T-helper 1 cell treated with Interleukin-12 subunit alpha and Interleukin-12 subunit beta and Interleukin-4 antibody, amounts not matched to agents 30 ng/mL and 1 ng/mL, for 36 hours (primary cell): Measurements from ENCODE around the gene ZFP90. TPM values are rescaled to one million over a fixed set of nuclear protein-coding genes. Genes with fewer than 3 reads are reported as not detected.
"Not testable (repeated sequence)": the region's sequence is repeated elsewhere in the genome, so short reads cannot be mapped to it uniquely, and the experiment has no call there.

ENCODE experiments used
- intact Hi-C: fragments of 100-400 bp; cut with micrococcal nuclease; formaldehyde crosslinking; loops from one replicate; pipeline ENCODE4 v1.15.1; 2024
- total RNA-seq: library from RNA; stranded (reverse); gene quantifications from 2 replicates; pipeline ENCODE4 v1.2.3, GENCODE V29; 2022

Gene ZFP90
- total RNA-seq, 1 donor from 2014 or later: 30.8 TPM

DNA sequence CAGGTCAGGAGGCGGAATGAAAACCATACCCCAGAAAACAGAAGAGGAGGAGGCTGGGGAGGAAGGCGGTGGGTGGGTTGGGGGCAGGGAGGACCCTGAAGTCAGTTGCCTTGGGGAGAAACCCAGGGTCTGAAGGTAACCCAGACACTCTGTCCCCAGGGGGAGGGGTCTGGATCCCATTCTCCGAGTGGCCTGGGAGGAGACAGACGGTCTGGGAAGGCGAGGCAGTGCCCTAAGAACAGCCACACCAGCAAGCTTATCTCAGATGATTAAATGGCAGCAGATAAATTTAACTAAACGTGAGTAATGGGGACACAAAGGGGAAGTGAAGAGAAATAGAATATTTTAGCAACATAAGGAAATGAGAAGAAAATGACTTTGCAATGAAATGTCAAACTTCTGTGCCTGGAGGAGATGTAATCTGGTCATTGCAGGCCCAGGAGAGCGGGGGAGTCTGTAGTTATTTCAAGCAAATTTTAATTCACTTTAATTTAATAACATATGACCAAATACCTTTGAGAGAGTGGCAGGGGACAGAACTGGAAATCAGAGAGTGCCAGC is 21.4 kb upstream of the ZFP90 start:
- intact Hi-C loops: no loop called here

DNA sequence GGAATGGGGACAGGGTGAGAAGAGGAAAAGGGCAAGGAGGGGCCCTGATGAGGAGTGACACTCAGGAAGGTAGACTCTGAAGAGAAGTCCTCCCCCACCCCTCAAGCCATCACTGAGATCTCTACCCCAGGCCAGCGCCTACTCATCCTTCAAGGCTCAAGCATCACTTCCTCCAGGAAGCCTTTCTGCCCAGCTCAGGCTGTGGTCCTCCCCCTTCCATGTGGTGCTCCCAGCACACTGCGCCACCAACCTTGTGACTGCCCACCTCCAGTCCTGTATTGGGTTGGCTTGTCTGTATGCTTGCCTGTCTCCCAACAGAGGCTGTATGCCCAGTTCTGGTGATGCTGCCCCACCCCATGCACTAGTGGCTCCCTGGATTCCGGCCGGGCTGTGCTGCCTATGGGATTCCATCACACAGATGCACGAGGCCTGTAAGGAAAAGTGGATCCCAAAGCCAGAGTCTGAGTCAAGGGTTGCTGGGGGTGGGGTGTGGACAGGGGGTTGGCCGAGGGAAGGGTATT is 19.8 kb upstream of the ZFP90 start:
- intact Hi-C loops: no loop called here

DNA sequence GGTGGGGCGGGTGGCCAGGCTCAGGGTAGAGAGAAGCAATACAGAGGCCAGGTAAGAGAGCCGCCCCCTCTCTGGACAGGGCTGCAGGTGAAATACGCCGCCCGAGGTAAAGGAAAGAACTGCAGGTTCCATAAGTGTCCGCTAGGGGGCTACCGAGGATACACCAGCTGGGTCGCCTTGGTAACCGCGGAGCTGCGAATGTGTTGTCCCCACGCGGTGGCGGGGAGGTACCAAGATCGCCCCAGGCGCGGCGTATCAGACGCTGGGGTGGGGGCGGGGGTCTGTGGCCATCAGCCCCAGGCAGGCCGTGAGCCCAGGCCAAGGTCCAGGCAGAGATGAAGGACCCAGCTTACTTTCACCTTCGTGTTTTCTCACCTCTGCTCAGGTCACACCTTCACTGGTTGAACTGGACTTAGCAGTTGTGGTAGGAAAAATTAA is 18.4 kb upstream of the ZFP90 start:
- intact Hi-C loops: loop anchor here (1.0 to 5.0 kb wide), 5 partner anchors 8 to 322 kb away; partner anchors contain the start of genes ESRP2, SLC7A6OS, SMPD3 and TANGO6

DNA sequence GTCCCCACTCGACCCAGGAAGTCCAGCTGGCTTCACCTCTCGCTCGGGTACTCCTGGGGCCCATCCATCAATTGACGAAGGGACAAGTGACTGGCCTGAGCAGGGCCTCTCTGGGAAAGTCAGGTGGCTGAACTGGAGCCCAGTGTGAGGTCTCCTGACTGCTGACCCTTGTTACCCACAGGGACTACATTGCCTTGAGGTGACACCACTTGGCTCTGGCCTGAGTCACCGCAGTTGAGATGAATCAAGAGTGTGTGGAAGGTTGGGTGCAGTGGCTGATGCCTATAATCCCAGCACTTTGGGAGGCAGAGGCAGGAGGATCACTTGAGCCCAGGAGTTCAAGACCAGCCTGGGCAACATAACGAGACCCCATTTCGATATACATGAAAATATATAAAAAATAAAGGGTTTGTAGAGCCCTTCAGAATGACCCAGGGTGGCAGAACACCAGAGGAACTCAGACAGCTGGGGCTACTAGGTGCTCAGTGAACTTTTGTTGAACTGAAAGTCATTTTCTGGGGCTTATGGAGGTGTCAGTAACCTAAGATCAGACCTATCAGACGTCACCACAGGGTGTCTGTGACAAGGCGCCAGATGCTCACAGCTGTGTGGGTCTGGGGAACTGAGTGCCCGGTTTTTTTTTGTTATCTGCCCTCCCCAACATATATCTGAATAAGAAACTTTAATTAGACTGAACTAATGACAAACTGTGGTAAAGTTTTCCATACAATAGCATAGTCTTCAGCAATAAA is 14.8 kb upstream of the ZFP90 start:
- intact Hi-C loops: loop anchor here (5.0 kb wide), 1 partner anchor 287 kb away; the partner anchor contains the start of gene ESRP2

DNA sequence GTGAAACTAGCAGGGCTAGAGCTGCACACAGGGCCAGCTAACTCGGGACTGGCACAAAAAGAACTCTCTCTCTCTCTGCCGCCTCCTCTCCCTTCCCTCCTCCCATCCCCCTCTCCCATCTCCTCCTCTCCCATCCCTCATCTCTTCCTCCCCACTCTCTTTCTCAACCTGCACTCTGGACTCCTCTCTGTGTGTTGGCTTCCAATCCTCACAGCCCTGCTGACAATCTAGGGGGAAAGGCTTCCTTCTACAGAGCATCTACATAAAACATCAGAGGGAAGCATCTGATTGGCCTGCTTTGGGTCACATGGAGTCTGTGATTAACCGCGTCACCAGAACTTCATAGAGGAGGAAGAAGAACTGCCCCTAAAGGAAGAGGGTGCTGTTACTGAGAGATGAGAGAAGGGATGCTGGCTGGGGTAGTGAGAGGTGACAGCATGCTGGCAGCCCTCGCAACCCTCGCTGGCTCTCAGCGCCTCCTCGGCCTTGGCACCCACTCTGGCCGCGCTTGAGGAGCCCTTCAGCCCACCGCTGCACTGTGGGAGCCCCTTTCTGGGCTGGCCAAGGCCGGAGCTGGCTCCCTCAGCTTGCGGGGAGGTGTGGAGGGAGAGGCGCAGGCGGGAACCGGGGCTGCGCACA is 12.8 kb upstream of the ZFP90 start:
- intact Hi-C loops: no loop called here

DNA sequence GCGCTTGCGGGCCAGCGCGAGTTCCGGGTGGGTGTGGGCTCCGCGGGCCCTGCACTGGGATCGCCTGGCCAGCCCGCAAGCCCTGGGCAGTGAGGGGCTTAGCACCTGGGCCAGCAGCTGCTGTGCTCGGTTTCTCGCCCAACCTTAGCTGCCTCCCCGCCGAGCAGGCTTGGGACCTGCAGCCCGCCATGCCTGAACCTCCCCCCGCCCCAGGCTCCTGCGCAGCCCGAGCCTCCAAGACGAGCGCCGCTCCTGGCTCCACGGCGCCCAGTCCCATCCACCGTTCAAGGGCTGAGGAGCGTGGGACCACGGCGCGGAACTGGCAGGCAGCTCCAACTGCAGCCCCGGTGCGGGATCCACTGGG is 12.3 kb upstream of the ZFP90 start:
- intact Hi-C loops: no loop called here

DNA sequence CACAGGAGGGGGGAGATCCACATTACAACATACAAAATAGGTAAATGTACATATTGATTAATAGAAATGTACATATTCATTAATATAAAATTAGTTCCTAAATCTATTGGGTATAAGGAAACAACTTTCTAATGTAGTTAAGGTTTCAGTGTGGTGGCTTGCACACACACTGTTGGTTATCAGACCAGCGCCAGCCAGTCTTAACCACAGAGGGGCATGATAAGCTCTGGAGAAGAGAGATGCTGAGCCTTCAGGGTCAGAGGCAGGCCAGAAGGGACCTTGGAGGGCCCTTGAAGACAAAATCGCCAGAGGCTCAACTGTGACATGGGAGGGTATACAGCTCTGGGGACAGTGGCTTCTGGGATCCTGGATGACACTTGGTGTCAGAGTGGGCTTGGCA is 10.9 kb upstream of the ZFP90 start:
- intact Hi-C loops: loop anchor here (1.0 to 2.0 kb wide), 7 partner anchors 8 to 596 kb away; partner anchors contain the start of genes HAS3 and TANGO6

DNA sequence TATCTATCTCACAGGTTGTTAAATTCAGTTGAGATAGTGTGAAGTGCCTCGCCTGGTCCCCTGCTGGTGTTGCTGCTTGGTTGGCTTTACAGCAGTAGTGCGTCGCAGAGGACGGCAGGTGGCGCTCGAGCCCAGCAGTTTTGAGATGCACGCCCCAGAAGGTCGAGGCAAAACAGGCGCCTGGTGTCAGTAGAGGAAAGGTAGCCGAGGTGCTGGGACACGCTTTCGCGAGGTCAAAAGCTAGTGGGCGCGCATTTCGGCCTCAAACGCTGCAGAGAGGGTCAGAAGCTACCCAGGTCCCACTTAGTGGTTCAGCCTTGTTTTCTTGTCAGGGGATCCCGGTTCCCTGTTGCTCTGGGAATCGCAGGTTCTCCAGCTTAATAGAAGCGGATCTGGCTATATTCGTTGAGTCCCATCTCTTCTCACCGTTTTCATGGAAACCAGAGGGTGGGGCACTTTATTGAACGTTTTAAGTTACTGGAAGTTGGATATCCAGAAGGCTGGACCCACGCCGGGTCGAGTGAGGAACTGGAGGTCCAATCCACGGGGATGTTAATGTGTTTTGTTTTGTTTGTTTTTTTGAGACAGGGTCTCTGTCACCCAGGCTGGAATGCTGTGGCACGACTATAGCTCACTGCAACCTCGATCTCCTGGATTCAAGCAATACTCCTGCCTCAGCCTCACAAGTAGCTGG is 10.3 kb upstream of the ZFP90 start:
- intact Hi-C loops: loop anchor here (1.0 to 2.0 kb wide), 7 partner anchors 9 to 595 kb away; partner anchors contain the start of genes HAS3 and TANGO6

DNA sequence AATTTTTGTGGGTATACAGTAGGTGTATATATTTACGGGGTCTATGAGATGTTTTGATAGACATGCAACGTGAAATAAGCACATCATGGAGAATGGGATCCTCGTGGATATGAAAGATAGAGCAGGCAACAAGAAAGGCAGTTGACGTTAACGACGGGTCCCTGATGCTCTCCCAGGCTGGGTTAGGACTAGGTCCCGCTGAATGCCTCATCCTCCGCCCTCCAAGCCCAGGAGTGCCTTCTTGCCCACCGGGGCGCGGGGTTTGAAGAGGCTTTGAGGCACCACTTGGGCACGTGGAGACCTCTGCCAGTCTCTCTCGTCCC is 9.5 kb upstream of the ZFP90 start:
- intact Hi-C loops: loop anchor here (2.0 kb wide), 1 partner anchor 63 kb away; no protein-coding TSS in a partner anchor

DNA sequence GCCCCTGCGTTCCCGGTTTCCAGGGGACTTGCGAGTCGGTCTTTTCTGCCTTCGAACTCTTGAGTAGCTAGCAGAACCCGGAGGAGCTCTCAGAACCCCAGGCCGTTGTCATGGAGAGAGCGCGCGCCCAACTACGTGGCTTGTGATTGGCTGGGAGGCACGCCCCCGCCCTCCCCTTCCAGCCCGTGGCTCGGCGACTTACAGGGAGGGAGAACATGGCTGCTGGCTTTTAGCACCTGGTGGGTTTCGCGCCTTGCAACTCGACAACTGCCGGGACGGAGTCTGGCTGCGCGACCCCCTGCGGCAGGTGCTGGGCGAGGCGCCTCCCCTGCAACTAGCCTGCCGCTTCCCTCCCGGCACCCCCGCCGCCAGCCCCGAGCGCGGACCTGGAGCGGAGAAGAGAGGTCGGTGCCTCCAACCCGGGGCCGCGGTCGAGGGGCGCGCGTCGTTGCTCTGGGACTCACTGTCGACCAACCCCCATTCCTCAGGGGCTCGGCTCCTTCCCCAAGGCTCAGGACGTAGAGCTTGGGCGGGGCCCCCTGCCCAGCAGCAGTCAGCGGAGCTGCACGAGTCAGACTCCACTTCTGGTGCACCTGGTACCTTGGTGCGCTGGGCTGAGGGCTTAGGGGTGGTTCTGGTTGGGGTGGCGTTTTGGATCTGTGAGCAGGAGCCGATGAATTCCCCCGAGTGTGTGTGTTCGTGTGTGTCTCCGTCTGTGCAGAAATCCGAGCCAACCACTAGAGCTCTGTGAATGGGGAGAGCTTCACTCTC is 9.0 kb upstream of the ZFP90 start:
- intact Hi-C loops: loop anchor here (1.0 to 2.0 kb wide), 4 partner anchors 9 to 757 kb away; partner anchors contain the start of genes SMPD3 and ZFP90

DNA sequence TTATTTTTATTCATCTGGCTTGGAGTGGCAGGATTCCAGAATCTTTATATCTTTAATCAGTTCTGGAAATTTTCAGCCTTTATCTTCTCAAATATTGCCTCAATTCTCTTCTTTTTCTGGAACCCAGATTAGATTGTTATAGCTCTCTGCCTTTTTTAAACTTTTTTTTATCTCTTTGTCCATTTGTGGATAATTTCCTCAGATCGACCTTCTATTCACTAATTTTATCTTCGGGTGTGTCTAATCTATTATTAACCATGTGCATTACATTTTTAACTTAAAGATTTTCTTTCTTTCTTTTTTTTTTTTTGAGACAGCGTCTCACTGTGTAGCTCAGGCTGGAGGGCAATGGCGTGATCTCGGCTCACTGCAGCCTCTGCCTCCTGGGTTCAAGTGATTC is 5.2 kb upstream of the ZFP90 start:
- intact Hi-C loops: no loop called here

DNA sequence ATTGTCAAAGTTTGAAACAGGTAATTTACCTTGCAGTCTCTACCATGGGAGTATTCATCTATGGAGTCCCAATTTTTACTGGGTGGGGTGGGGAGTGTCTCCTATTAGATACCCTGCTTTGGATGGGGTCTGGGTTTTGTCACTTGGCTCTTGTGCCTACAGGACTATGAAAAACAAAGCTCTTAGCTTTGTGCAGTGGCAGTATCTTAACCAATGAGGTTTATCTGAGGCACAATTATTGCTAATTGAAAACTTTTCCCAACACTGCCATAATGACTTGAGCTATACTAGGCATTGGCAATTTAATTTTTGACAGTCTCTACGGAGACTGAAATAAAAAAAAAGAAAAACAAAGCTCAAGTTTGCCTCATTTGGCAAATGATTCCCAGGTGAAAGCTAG is 3.8 kb upstream of the ZFP90 start:
- intact Hi-C loops: no loop called here

DNA sequence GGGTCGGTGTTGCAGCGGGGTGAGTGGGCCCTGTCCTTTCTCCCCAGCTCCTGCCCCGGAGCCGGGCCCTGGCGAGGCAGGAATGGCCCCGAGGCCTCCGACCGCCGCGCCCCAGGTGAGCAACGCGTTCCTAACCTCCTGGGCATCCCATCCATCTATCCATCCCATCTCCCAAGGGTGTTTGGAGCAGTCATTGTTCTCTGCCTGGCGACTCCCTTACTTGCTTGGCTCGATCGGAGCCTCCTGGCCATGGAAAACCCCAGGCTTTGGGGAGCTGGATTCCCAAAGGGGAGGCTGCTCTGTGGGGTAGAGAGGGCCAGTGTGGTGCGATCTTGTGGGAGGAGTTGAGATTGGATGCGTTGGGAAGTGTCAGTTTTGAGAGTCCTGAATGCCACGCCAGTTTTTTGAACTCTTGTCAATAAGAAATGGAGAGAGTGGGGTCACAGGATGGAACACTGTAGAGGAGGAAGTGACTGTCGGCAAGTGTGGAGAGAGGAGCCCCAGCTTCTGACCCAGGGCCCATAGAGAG is 684 bp downstream of the ZFP90 start:
- intact Hi-C loops: loop anchor here (1.0 to 2.0 kb wide), 4 partner anchors 9 to 772 kb away; partner anchors contain the start of genes CHTF8, SNTB2, UTP4 and VPS4A

DNA sequence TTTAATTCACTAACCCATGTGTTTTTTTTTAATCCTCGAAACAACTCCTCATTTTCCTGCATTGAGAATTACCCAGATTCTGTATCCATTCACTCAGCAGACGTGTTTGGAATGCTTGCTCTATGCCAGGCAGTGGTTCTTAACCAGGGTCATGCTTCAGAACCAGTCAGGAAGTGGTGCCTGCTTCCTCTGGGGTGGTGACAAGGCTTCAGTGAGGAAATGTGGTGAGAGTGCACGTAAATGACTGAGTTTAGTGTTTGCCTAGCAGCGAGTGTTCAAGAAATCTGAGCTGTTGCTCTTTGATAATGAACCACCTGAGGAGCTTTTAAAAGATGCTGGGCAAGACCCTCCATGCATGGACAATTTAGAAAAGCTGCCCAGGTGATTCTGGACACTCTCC is 9.9 kb downstream of the ZFP90 start:
- intact Hi-C loops: no loop called here

DNA sequence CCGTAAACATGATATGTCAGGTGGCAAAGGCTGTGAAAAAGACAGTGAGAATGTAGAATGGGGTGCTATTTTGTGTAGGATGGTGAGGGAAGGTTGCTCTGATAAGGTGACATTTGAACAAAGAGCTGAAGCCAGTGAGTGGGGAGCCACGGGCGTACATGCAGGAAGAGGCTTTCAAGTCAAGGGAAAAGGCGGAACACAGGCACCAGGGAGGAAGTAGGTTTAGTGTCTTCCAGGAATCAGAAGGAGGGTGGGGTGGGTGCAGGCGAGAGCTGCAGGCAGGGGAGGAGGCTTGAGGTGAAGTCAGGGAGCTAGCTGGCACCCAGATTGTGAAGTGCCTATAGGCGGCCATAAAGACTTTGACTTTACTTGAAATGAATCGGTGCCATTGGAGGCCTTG is 14.1 kb downstream of the ZFP90 start:
- intact Hi-C loops: no loop called here

DNA sequence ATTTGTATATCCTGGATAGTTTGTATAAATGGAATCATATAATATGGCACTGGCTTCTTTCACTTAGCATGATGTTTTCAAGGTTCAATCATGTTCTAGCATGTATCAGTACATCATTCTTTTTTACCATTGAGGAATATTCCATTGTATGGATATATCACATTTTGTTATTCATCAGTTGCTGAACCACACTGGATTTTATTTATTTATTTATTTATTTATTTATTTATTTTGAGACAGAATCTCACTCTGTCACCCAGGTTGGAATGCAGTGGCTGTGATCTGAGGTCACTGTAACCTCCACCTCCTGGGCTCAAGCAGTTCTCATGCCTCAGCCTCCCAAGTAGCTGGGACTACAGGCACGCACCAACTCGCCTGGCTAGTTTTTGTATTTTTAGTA is 21.2 kb downstream of the ZFP90 start:
- intact Hi-C loops: not testable (repeated sequence)

DNA sequence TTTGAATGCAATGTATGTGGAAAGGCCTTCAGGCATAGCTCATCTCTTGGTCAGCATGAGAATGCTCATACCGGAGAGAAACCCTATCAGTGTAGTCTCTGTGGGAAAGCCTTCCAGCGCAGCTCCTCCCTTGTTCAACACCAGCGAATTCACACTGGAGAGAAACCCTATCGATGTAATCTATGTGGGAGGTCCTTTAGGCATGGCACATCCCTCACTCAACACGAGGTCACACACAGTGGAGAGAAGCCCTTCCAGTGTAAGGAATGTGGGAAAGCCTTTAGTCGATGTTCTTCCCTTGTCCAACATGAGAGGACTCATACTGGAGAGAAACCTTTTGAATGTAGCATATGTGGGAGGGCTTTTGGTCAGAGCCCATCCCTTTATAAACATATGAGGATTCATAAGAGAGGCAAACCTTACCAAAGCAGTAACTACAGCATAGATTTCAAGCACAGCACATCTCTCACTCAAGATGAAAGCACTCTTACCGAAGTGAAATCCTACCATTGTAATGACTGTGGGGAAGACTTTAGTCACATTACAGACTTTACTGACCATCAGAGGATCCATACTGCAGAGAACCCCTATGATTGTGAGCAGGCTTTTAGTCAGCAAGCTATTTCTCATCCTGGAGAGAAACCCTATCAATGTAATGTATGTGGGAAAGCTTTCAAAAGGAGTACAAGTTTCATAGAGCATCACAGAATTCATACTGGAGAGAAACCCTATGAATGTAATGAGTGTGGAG is 24.7 kb downstream of the ZFP90 start:
- intact Hi-C loops: no loop called here

DNA sequence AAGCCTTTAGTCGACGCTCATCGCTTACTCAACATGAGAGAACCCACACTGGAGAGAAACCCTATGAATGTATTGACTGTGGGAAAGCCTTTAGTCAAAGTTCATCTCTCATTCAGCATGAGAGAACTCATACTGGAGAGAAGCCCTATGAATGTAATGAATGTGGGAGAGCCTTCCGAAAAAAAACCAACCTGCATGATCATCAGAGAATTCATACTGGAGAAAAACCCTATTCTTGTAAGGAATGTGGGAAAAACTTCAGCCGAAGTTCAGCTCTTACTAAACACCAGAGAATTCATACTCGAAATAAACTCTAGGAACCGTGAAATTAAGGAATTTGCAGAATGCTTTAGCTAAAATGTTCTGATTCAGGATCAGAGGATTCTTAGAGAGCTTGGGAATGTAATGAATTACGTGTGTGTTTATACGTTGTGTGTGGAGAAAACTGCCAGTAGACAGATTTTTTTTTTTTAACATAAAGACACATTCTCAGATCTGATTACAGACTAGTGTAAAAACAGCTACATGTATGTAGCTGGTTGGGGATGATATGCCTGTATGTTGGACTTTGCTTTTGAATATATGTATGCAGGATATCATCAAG is 25.4 kb downstream of the ZFP90 start:
- intact Hi-C loops: no loop called here

DNA sequence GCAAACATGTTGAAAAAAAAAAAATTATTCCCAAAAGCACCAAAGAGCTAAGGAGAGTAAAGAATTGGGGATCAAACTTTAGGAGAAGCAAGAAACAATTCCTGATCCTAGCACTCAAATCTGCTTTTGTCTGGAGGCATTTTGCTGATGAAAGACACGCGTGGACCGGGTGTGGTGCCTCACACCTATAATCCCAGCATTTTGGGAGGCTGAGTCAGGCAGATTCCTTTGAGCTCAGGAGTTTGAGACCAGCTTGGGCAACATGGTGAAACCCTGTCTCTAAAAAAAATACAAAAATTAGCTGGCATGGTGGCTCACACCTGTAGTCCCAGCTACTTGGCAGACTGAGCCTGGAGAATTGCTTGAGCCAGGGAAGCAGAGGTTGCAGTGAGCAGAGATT is 35.4 kb downstream of the ZFP90 start:
- intact Hi-C loops: no loop called here
